Mesodermal cell (in vitro differentiated cells): ENCODE data around the gene PRRX2.

Source experiments
- H3K27ac ChIP-seq: 2 replicates; pipeline ENCODE4 v1.7.0; 2013; ENCODE audit warnings: mild to moderate bottlenecking, low read depth, low read length, moderate library complexity; ENCODE audit not compliant: severe bottlenecking
- H3K36me3 ChIP-seq: 2 replicates; pipeline ENCODE4 v1.7.1; 2013; ENCODE audit warnings: mild to moderate bottlenecking, low read length, moderate library complexity; ENCODE audit not compliant: control insufficient read depth, insufficient read depth
- H3K4me1 ChIP-seq: one replicate; pipeline ENCODE4 v1.7.1; 2013; ENCODE audit warnings: mild to moderate bottlenecking, low read length; ENCODE audit not compliant: insufficient read depth, control insufficient read depth, poor library complexity, severe bottlenecking
- H3K4me3 ChIP-seq: 2 replicates; pipeline ENCODE4 v1.7.0; 2013; ENCODE audit warnings: low read length, control low read depth, mild to moderate bottlenecking; ENCODE audit not compliant: insufficient read depth, poor library complexity, severe bottlenecking; ENCODE audit errors: extremely low read depth
- H3K9me3 ChIP-seq: 2 replicates; pipeline ENCODE4 v1.7.1; 2013; ENCODE audit warnings: mild to moderate bottlenecking, low read length, moderate library complexity; ENCODE audit not compliant: control insufficient read depth
- WGBS, 2 experiments: methylation state at CpG; one replicate each; pipeline ENCODE4 v1.1.5; 2013; ENCODE audit warnings: missing lambda C conversion rate in 2 of 2; ENCODE audit not compliant: insufficient coverage in 2 of 2; 5-methylcytosine and 5-hydroxymethylcytosine counted together

PRRX2 gene

GRCh38 chr9:129644902-129645301 lies 20.5 kb upstream of the PRRX2 start:
- Histone ChIP-seq H3K36me3 (peaks cover 4% of the 10 kb centered on the region), H3K4me3 (no peak overlapping the region), H3K9me3 (no peaks in the 10 kb centered on the region), H3K27ac (no peak overlapping the region), H3K4me1 (peaks cover 17% of the 10 kb centered on the region)
- 82 to 90% methylated on average over 17 of the region's 17 CpGs for WGBS, 2 experiments

GRCh38 chr9:129646252-129646651 lies 19.2 kb upstream of the PRRX2 start:
- no peaks in the 10 kb centered on the region for H3K36me3 ChIP-seq
- H3K4me1 ChIP-seq, result peaks cover 10% of the 10 kb centered on the region
- 81 to 90% methylated on average over 6 to 11 of the region's 12 CpGs for WGBS, 2 experiments
- no peaks in the 10 kb centered on the region for H3K9me3 ChIP-seq
- H3K4me3 ChIP-seq, result no peak overlapping the region
- no peak overlapping the region for H3K27ac ChIP-seq

- no peaks in the 10 kb centered on the region for H3K36me3 ChIP-seq
- H3K4me3 ChIP-seq, result no peak overlapping the region
- H3K27ac ChIP-seq, result no peak overlapping the region
- no peaks in the 10 kb centered on the region for H3K9me3 ChIP-seq
- peaks cover 10% of the 10 kb centered on the region for H3K4me1 ChIP-seq
- WGBS, 2 experiments, result 100% methylated on average over 1 to 2 of the region's 7 CpGs
These were observed 18.8 kb upstream of the PRRX2 start for GRCh38 chr9:129646654-129647053.

- Histone ChIP-seq H3K9me3 (no peaks in the 10 kb centered on the region), H3K4me1 (peaks cover 10% of the 10 kb centered on the region), H3K4me3 (no peak overlapping the region), H3K27ac (no peak overlapping the region), H3K36me3 (no peaks in the 10 kb centered on the region)
- WGBS, 2 experiments, result 68 to 87% methylated on average over 3 to 8 of the region's 10 CpGs
These were observed 17.8 kb upstream of the PRRX2 start for GRCh38 chr9:129647635-129648034.

- no peak overlapping the region for H3K27ac ChIP-seq
- no peak overlapping the region for H3K4me3 ChIP-seq
- H3K36me3 ChIP-seq, result no peaks in the 10 kb centered on the region
- 67 to 72% methylated on average over 8 of the region's 16 CpGs for WGBS, 2 experiments
- H3K9me3 ChIP-seq, result no peaks in the 10 kb centered on the region
- H3K4me1 ChIP-seq, result peaks cover 10% of the 10 kb centered on the region
These were observed 17.2 kb upstream of the PRRX2 start for GRCh38 chr9:129648092-129648763.

GRCh38 chr9:129648764-129649115 lies 16.7 kb upstream of the PRRX2 start:
- WGBS, 2 experiments, result 87 to 96% methylated on average over 5 of the region's 10 CpGs
- H3K9me3 ChIP-seq, result no peaks in the 10 kb centered on the region
- no peak overlapping the region for H3K4me3 ChIP-seq
- no peaks in the 10 kb centered on the region for H3K36me3 ChIP-seq
- no peak overlapping the region for H3K27ac ChIP-seq
- peaks cover 10% of the 10 kb centered on the region for H3K4me1 ChIP-seq

- WGBS, 2 experiments, result 80 to 92% methylated on average over 7 to 16 of the region's 20 CpGs
- H3K4me3 ChIP-seq, result no peak overlapping the region
- no peaks in the 10 kb centered on the region for H3K9me3 ChIP-seq
- H3K36me3 ChIP-seq, result no peaks in the 10 kb centered on the region
- peak overlapping the region; percentile 25 for H3K27ac ChIP-seq
- H3K4me1 ChIP-seq, result peaks cover 10% of the 10 kb centered on the region
These were observed 15.4 kb upstream of the PRRX2 start for GRCh38 chr9:129649726-129650679.

GRCh38 chr9:129650680-129651235 lies 14.7 kb upstream of the PRRX2 start:
- WGBS, 2 experiments, result 90 to 93% methylated on average over 4 to 10 of the region's 10 CpGs

GRCh38 chr9:129653823-129654553 lies 11.5 kb upstream of the PRRX2 start:
- H3K4me1 ChIP-seq, result no peaks in the 10 kb centered on the region
- H3K9me3 ChIP-seq, result no peaks in the 10 kb centered on the region
- WGBS, 2 experiments, result 66 to 79% methylated on average over 7 to 9 of the region's 19 CpGs
- H3K27ac ChIP-seq, result no peak overlapping the region
- no peaks in the 10 kb centered on the region for H3K36me3 ChIP-seq
- H3K4me3 ChIP-seq, result no peak overlapping the region

More at GRCh38 chr9:129650680-129651235, 14.7 kb upstream of the PRRX2 start:
- Histone ChIP-seq H3K4me1 (peaks cover 10% of the 10 kb centered on the region), H3K4me3 (no peak overlapping the region), H3K27ac (no peak overlapping the region), H3K9me3 (no peaks in the 10 kb centered on the region), H3K36me3 (no peaks in the 10 kb centered on the region)

- Histone ChIP-seq H3K4me3 (no peak overlapping the region), H3K4me1 (no peaks in the 10 kb centered on the region), H3K36me3 (no peaks in the 10 kb centered on the region), H3K9me3 (no peaks in the 10 kb centered on the region), H3K27ac (no peak overlapping the region)
- 81 to 87% methylated on average over 4 to 5 of the region's 20 CpGs for WGBS, 2 experiments
These were observed 10.8 kb upstream of the PRRX2 start for GRCh38 chr9:129654554-129655040.
